Gastroesophageal sphincter (tissue), 3 donors: Measurements from ENCODE around the gene GPHN.

Source experiments
- EP300 ChIP-seq: sonication (generic); formaldehyde crosslinking; IDR thresholded peaks from one replicate; pipeline ENCODE4 v1.6.1; 2017; ENCODE audit warnings: antibody characterized with exemption, mild to moderate bottlenecking
- POLR2A ChIP-seq, 2 donors: fragments of 450-650 bp; IDR thresholded peaks; one replicate each; pipeline ENCODE4 v1.6.1; 2017; ENCODE audit warnings: antibody characterized with exemption in 2 of 2, mild to moderate bottlenecking in 2 of 2, moderate library complexity in 1 of 2
- POLR2AphosphoS5 ChIP-seq: sonication (generic); formaldehyde crosslinking; IDR thresholded peaks from one replicate; pipeline ENCODE4 v1.6.1; 2017; ENCODE audit warnings: antibody characterized with exemption
- TF ChIP-seq, protein P1 (sequence below), 4 experiments: fragments of 200-600 bp in 2 of 4; fragments of 450-650 bp in 2 of 4; sonication (generic) in 1 of 4; IDR thresholded peaks; one replicate each; pipeline ENCODE4 v1.5.1; 2017 to 2019; ENCODE audit warnings: antibody characterized with exemption in 4 of 4, mild to moderate bottlenecking in 2 of 4, moderate library complexity in 2 of 4

GRCh38 chr14:67133595-67134441, 625.9 kb downstream of the GPHN start:
- TF ChIP-seq, protein P1, sequence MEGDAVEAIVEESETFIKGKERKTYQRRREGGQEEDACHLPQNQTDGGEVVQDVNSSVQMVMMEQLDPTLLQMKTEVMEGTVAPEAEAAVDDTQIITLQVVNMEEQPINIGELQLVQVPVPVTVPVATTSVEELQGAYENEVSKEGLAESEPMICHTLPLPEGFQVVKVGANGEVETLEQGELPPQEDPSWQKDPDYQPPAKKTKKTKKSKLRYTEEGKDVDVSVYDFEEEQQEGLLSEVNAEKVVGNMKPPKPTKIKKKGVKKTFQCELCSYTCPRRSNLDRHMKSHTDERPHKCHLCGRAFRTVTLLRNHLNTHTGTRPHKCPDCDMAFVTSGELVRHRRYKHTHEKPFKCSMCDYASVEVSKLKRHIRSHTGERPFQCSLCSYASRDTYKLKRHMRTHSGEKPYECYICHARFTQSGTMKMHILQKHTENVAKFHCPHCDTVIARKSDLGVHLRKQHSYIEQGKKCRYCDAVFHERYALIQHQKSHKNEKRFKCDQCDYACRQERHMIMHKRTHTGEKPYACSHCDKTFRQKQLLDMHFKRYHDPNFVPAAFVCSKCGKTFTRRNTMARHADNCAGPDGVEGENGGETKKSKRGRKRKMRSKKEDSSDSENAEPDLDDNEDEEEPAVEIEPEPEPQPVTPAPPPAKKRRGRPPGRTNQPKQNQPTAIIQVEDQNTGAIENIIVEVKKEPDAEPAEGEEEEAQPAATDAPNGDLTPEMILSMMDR (IDR thresholded peaks at IDR 0.05): no peak
- TF ChIP-seq EP300 (no peak), POLR2A (IDR thresholded peaks at IDR 0.05) (no peak), POLR2AphosphoS5 (no peak)
